SK-N-SH treated with all-trans-retinoic acid at 6 μM for 48 hours (cell line): ENCODE measurements around the gene PPP5C.

Experiments used
- CSDC2 ChIP-seq: fragments of 250-450 bp; sonication (Bioruptor Pico); IDR thresholded peaks from 2 replicates; pipeline ENCODE4 v1.5.0; 2020; ENCODE audit warnings: mild to moderate bottlenecking, moderate library complexity
- ESRRG ChIP-seq: fragments of 250-450 bp; sonication (Bioruptor Pico); IDR thresholded peaks from 2 replicates; pipeline ENCODE4 v1.6.1; 2021; ENCODE audit warnings: mild to moderate bottlenecking
- GLIS3 ChIP-seq: fragments of 250-450 bp; sonication (Bioruptor Pico); IDR thresholded peaks from 2 replicates; pipeline ENCODE4 v1.5.0; 2020; ENCODE audit warnings: mild to moderate bottlenecking, moderate library complexity
- RARB ChIP-seq: fragments of 250-450 bp; sonication (Bioruptor Pico); IDR thresholded peaks from 2 replicates; pipeline ENCODE4 v1.8.0; 2021; ENCODE audit warnings: mild to moderate bottlenecking, moderate library complexity
- ZC3H10 ChIP-seq: fragments of 250-450 bp; sonication (Bioruptor Pico); IDR thresholded peaks from 2 replicates; pipeline ENCODE4 v1.5.1; 2021; ENCODE audit warnings: mild to moderate bottlenecking, moderate library complexity
- ZFP3 ChIP-seq: fragments of 250-450 bp; sonication (Bioruptor Pico); IDR thresholded peaks from 2 replicates; pipeline ENCODE4 v1.5.0; 2020; ENCODE audit warnings: mild to moderate bottlenecking, moderate library complexity
- ZFP30 ChIP-seq: fragments of 450-650 bp; formaldehyde crosslinking; IDR thresholded peaks from 2 replicates; pipeline ENCODE4 v1.5.0; 2022; ENCODE audit warnings: mild to moderate bottlenecking, moderate library complexity
- ZNF70 ChIP-seq: fragments of 450-650 bp; formaldehyde crosslinking; IDR thresholded peaks from 2 replicates; pipeline ENCODE4 v1.5.0; 2020; ENCODE audit warnings: mild to moderate bottlenecking, moderate library complexity
- TF ChIP-seq, protein P1 (sequence below): fragments of 250-450 bp; sonication (Bioruptor Pico); IDR thresholded peaks from 2 replicates; pipeline ENCODE4 v1.8.0; 2020; ENCODE audit warnings: mild to moderate bottlenecking, moderate library complexity, borderline replicate concordance
- TF ChIP-seq, protein P2 (sequence below): fragments of 250-450 bp; sonication (Bioruptor Pico); IDR thresholded peaks from 2 replicates; pipeline ENCODE4 v1.5.0; 2020; ENCODE audit warnings: mild to moderate bottlenecking, moderate library complexity

DNA sequence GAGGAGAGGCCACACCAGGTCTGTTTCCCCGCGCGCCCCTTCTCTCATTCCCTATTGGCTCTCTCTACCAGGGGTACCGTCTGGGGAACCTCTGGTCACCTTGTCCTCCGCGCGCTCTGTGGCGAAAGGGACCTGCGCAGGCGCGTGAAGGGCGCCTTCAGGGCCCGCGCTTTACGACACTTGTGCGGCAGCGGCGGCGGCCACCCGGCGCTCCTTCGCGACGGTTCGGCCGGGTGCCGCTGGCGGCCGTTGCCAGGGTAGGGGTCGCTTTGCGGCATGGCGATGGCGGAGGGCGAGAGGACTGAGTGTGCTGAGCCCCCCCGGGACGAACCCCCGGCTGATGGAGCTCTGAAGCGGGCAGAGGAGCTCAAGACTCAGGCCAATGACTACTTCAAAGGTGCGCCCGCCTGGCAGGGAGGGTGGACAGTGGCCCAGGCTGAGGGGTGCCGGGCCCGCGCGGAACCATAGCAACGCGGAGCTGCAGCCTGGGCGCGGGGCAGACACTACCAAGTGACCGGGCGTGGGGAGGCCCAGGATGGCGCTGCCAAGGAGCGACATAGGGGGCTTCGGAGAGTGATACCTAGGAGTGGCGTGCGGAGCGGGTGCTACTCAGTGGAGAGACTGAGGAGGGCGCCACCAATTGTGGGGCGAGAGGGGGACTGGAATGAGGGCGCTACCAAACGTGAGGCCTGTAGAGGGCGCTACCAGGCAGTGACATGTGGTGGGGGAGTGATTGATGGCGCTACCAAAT, at the start of gene PPP5C:
- no peak for TF ChIP-seq ZFP3 (CRISPR knock-in tag)
- TF ChIP-seq, protein P1, sequence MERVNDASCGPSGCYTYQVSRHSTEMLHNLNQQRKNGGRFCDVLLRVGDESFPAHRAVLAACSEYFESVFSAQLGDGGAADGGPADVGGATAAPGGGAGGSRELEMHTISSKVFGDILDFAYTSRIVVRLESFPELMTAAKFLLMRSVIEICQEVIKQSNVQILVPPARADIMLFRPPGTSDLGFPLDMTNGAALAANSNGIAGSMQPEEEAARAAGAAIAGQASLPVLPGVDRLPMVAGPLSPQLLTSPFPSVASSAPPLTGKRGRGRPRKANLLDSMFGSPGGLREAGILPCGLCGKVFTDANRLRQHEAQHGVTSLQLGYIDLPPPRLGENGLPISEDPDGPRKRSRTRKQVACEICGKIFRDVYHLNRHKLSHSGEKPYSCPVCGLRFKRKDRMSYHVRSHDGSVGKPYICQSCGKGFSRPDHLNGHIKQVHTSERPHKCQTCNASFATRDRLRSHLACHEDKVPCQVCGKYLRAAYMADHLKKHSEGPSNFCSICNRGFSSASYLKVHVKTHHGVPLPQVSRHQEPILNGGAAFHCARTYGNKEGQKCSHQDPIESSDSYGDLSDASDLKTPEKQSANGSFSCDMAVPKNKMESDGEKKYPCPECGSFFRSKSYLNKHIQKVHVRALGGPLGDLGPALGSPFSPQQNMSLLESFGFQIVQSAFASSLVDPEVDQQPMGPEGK, result 0 out of 2 replicates have a peak, but pooled peaks have one; percentile 44
- TF ChIP-seq GLIS3 (CRISPR knock-in tag), result no peak
- no peak for TF ChIP-seq ZNF70
- TF ChIP-seq, protein P2, sequence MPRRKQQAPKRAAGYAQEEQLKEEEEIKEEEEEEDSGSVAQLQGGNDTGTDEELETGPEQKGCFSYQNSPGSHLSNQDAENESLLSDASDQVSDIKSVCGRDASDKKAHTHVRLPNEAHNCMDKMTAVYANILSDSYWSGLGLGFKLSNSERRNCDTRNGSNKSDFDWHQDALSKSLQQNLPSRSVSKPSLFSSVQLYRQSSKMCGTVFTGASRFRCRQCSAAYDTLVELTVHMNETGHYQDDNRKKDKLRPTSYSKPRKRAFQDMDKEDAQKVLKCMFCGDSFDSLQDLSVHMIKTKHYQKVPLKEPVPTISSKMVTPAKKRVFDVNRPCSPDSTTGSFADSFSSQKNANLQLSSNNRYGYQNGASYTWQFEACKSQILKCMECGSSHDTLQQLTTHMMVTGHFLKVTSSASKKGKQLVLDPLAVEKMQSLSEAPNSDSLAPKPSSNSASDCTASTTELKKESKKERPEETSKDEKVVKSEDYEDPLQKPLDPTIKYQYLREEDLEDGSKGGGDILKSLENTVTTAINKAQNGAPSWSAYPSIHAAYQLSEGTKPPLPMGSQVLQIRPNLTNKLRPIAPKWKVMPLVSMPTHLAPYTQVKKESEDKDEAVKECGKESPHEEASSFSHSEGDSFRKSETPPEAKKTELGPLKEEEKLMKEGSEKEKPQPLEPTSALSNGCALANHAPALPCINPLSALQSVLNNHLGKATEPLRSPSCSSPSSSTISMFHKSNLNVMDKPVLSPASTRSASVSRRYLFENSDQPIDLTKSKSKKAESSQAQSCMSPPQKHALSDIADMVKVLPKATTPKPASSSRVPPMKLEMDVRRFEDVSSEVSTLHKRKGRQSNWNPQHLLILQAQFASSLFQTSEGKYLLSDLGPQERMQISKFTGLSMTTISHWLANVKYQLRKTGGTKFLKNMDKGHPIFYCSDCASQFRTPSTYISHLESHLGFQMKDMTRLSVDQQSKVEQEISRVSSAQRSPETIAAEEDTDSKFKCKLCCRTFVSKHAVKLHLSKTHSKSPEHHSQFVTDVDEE, result no peak
- TF ChIP-seq ZFP30 (CRISPR knock-in tag), result no peak
- TF ChIP-seq RARB (CRISPR knock-in tag), result no peak
- no peak for TF ChIP-seq ESRRG (CRISPR knock-in tag)
- TF ChIP-seq CSDC2 (CRISPR knock-in tag), result no peak
- no peak for TF ChIP-seq ZC3H10
